SK-N-SH (cell line): Measurements from ENCODE around the gene ADAMTS2. TPM values are rescaled to one million over a fixed set of nuclear protein-coding genes. Genes with fewer than 3 reads are reported as not detected.

Source experiments
- CTCF ChIA-PET: fragments of 300-600, 350-600 bp; formaldehyde crosslinking; extraction: SDS; loops from one replicate; lab custom pipeline; 2021; lab: Yijun Ruan, JAX
- POLR2A ChIA-PET: fragments of 350-600 bp; sonication (Branson Sonifier 250); formaldehyde crosslinking; extraction: SDS; loops from one replicate; lab custom pipeline; 2020; ENCODE audit warnings: antibody characterized with exemption, inconsistent platforms; lab: Yijun Ruan, JAX
- DNase-seq: peaks from one replicate; pipeline ENCODE4 v3.0.0; 2012
- H2AFZ ChIP-seq: fragments of 200-600 bp; sonication (generic); 2 replicates; pipeline ENCODE4 v1.8.1; 2016; ENCODE audit warnings: antibody characterized with exemption, mild to moderate bottlenecking, low read depth
- H3F3A ChIP-seq: fragments of 200-600 bp; sonication (generic); replicated peaks from 2 replicates; pipeline ENCODE3; 2016; ENCODE audit warnings: antibody characterized with exemption, mild to moderate bottlenecking; ENCODE audit not compliant: insufficient read depth
- H3K27ac ChIP-seq, 2 experiments: fragments of 200-500 bp in 1 of 2; fragments of 200-600 bp in 1 of 2; sonication (Bioruptor generic) in 1 of 2; sonication (generic), shearing (Covaris generic) in 1 of 2; 2 replicates each; pipeline versions ENCODE4 v1.5.1 to v1.6.1; 2014 to 2016; ENCODE audit warnings: low read depth in 2 of 2, inconsistent platforms in 1 of 2, low read length in 1 of 2, mild to moderate bottlenecking in 1 of 2, mixed read lengths in 1 of 2
- H3K27me3 ChIP-seq: fragments of 200-600 bp; sonication (generic), shearing (Covaris generic); 2 replicates; pipeline ENCODE4 v1.6.1; 2016; ENCODE audit warnings: mixed run types; ENCODE audit not compliant: insufficient read depth
- H3K36me3 ChIP-seq, 2 experiments: fragments of 200-500 bp in 1 of 2; fragments of 200-600 bp in 1 of 2; sonication (Bioruptor generic) in 1 of 2; sonication (generic) in 1 of 2; replicated peaks in 1 of 2; 2 replicates each; pipeline versions ENCODE3 to v1.5.1; 2014 to 2016; ENCODE audit warnings: low read length in 1 of 2, mild to moderate bottlenecking in 1 of 2; ENCODE audit not compliant: insufficient read depth in 2 of 2, control insufficient read depth in 1 of 2
- H3K4me1 ChIP-seq, 2 experiments: fragments of 200-500 bp in 1 of 2; fragments of 200-600 bp in 1 of 2; sonication (Bioruptor generic) in 1 of 2; sonication (generic), shearing (Covaris generic) in 1 of 2; 2 replicates each; pipeline versions ENCODE4 v1.5.1 to v1.6.1; 2014 to 2016; ENCODE audit warnings: low read depth in 1 of 2, low read length in 1 of 2, mixed run types in 1 of 2; ENCODE audit not compliant: insufficient read depth in 2 of 2, control insufficient read depth in 1 of 2
- H3K4me2 ChIP-seq: fragments of 200-600 bp; sonication (generic), shearing (Covaris generic); 2 replicates; pipeline ENCODE4 v1.6.1; 2017; ENCODE audit warnings: mixed run types
- H3K4me3 ChIP-seq, 2 experiments: fragments of 200-500 bp in 1 of 2; fragments of 200-600 bp in 1 of 2; sonication (Bioruptor generic) in 1 of 2; sonication (generic), shearing (Covaris generic) in 1 of 2; 2 replicates each; pipeline versions ENCODE4 v1.5.1 to v1.8.1; 2014 to 2016; ENCODE audit warnings: low read depth in 2 of 2, inconsistent platforms in 1 of 2, low read length in 1 of 2, mild to moderate bottlenecking in 1 of 2, mixed read lengths in 1 of 2, moderate library complexity in 1 of 2
- H3K79me2 ChIP-seq: fragments of 200-600 bp; sonication (generic); 2 replicates; pipeline ENCODE4 v1.8.1; 2017; ENCODE audit warnings: mild to moderate bottlenecking; ENCODE audit not compliant: insufficient read depth
- H3K9ac ChIP-seq: fragments of 200-600 bp; sonication (generic); 2 replicates; pipeline ENCODE4 v1.6.1; 2017; ENCODE audit warnings: mixed run types
- H3K9me2 ChIP-seq: fragments of 200-600 bp; sonication (generic); 2 replicates; pipeline ENCODE4 v1.6.1; 2017; ENCODE audit warnings: mixed run types
- H3K9me3 ChIP-seq: fragments of 200-600 bp; sonication (generic); 2 replicates; pipeline ENCODE4 v1.6.1; 2017; ENCODE audit warnings: mixed run types, mild to moderate bottlenecking, moderate library complexity
- H4K20me1 ChIP-seq: fragments of 200-600 bp; sonication (generic); 2 replicates; pipeline ENCODE4 v1.6.1; 2017; ENCODE audit warnings: mild to moderate bottlenecking, mixed run types; ENCODE audit not compliant: insufficient read depth
- CHD2 ChIP-seq: fragments of 150-350 bp; IDR thresholded peaks from 2 replicates; pipeline ENCODE4 v1.6.1; 2018; ENCODE audit warnings: low read length; ENCODE audit not compliant: partially characterized antibody
- EZH2phosphoT487 ChIP-seq: fragments of 200-600 bp; sonication (generic); IDR thresholded peaks from 2 replicates; pipeline ENCODE4 v1.6.1; 2017; ENCODE audit warnings: low read depth, mixed run types, mild to moderate bottlenecking, antibody characterized with exemption, moderate library complexity, borderline replicate concordance
- FOXM1 ChIP-seq: IDR thresholded peaks from 2 replicates; pipeline ENCODE4 v1.4.0; 2012; ENCODE audit warnings: low read depth, mild to moderate bottlenecking
- GATA2 ChIP-seq: sonication (generic); formaldehyde crosslinking; IDR thresholded peaks from 2 replicates; pipeline ENCODE4 v1.5.0; 2020; ENCODE audit warnings: mild to moderate bottlenecking, missing genetic modification reagents
- JUND ChIP-seq: IDR thresholded peaks from 2 replicates; pipeline ENCODE4 v1.4.0; 2012
- MEF2A ChIP-seq: IDR thresholded peaks from 2 replicates; pipeline ENCODE4 v1.4.0; 2012; ENCODE audit warnings: low read depth, borderline replicate concordance
- MXI1 ChIP-seq: IDR thresholded peaks from 2 replicates; pipeline ENCODE4 v1.6.1; 2012; ENCODE audit warnings: mild to moderate bottlenecking, low read depth, low read length, improper control_type of control experiment
- NFIC ChIP-seq: IDR thresholded peaks from 2 replicates; pipeline ENCODE4 v1.4.0; 2012; ENCODE audit warnings: borderline replicate concordance
- NRF1 ChIP-seq: IDR thresholded peaks from 2 replicates; pipeline ENCODE4 v1.6.1; 2012; ENCODE audit warnings: low read depth, mild to moderate bottlenecking, low read length
- RAD21 ChIP-seq: IDR thresholded peaks from 2 replicates; pipeline ENCODE4 v1.6.1; 2012; ENCODE audit warnings: mild to moderate bottlenecking, low read length
- SMC3 ChIP-seq: IDR thresholded peaks from 2 replicates; pipeline ENCODE4 v1.6.1; 2012; ENCODE audit warnings: low read depth, low read length, improper control_type of control experiment
- TAF1 ChIP-seq: IDR thresholded peaks from 2 replicates; pipeline ENCODE4 v1.6.1; 2012; ENCODE audit warnings: low read depth, mild to moderate bottlenecking, low read length, moderate library complexity, borderline replicate concordance
- TEAD4 ChIP-seq: IDR thresholded peaks from 2 replicates; pipeline ENCODE4 v1.4.0; 2012; ENCODE audit warnings: mild to moderate bottlenecking, borderline replicate concordance; ENCODE audit not compliant: insufficient read depth
- USF1 ChIP-seq: IDR thresholded peaks from 2 replicates; pipeline ENCODE4 v1.4.0; 2012; ENCODE audit warnings: low read depth, borderline replicate concordance
- YY1 ChIP-seq: IDR thresholded peaks from 2 replicates; pipeline ENCODE4 v1.4.0; 2012; ENCODE audit warnings: low read depth, mild to moderate bottlenecking
- WGBS: methylation state at CpG from one replicate; pipeline ENCODE4 v1.1.6; 2017; ENCODE audit warnings: low lambda C conversion rate; 5-methylcytosine and 5-hydroxymethylcytosine counted together
- polyA plus RNA-seq, 3 experiments: library from polyadenylated mRNA; depleted of rRNA; stranded (reverse); fragments of >200 nt; gene quantifications; 2 replicates each; pipeline ENCODE4 v1.2.3, GENCODE V29; 2012
- TF ChIP-seq, protein P1 (sequence below): IDR thresholded peaks from 2 replicates; pipeline ENCODE4 v1.4.0; 2012; ENCODE audit warnings: low read depth, borderline replicate concordance
- TF ChIP-seq, protein P2 (sequence below): IDR thresholded peaks from 2 replicates; pipeline ENCODE4; 2012
- TF ChIP-seq, protein P3 (sequence below): IDR thresholded peaks from 2 replicates; pipeline ENCODE4 v1.4.0; 2012; ENCODE audit warnings: low read depth
- TF ChIP-seq, protein P4 (sequence below): fragments of 150-350 bp; IDR thresholded peaks from 2 replicates; pipeline ENCODE4 v1.6.1; 2016; ENCODE audit warnings: mild to moderate bottlenecking, low read depth, low read length

Gene ADAMTS2
- polyA plus RNA-seq, 1 of the 3 experiments (the other 2 are of a cell fraction): 0.12 TPM

DNA sequence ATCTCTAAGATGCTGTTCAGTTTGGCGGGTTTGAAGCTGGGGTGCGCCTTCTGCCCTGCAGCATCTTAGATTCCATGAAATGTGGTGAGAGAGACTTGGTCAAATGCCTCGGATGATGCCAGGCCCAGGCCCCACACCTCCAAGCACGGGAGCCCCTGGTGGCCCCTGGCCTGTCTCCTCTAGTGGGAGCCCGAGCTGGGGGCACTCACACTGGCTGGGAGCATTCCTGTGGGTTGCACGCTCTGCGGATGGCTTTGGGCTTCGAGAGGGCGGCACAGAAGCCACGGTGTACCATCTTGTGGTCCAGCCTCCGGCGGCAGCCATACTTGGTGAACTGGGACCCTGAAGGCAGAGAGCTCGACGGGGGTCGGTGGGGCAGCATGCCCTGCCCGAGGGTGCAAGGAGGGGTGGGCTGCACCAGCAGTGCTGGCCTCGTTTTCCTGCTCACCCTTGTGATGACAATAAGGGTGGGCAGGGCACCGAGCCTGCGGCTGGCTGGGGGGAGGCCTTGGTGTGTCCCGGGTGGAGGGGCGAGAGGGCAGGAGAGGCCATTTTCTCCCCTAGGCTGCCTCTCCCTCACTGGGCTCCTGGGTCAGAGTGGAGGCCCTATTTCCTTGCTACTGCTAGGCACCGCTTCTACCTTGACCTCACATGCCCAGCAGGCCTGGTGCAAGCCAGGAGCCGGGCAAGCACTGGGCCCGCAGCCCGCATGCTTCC lies 219.3 kb downstream of the ADAMTS2 start (continued):
- TF ChIP-seq, protein P1, sequence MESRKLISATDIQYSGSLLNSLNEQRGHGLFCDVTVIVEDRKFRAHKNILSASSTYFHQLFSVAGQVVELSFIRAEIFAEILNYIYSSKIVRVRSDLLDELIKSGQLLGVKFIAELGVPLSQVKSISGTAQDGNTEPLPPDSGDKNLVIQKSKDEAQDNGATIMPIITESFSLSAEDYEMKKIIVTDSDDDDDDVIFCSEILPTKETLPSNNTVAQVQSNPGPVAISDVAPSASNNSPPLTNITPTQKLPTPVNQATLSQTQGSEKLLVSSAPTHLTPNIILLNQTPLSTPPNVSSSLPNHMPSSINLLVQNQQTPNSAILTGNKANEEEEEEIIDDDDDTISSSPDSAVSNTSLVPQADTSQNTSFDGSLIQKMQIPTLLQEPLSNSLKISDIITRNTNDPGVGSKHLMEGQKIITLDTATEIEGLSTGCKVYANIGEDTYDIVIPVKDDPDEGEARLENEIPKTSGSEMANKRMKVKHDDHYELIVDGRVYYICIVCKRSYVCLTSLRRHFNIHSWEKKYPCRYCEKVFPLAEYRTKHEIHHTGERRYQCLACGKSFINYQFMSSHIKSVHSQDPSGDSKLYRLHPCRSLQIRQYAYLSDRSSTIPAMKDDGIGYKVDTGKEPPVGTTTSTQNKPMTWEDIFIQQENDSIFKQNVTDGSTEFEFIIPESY: no peak
- TF ChIP-seq EZH2phosphoT487: no peak
- TF ChIP-seq YY1: no peak
- no peak for TF ChIP-seq JUND
- no peak for TF ChIP-seq SMC3
- no peak for TF ChIP-seq USF1
- no peak for TF ChIP-seq RAD21

DNA sequence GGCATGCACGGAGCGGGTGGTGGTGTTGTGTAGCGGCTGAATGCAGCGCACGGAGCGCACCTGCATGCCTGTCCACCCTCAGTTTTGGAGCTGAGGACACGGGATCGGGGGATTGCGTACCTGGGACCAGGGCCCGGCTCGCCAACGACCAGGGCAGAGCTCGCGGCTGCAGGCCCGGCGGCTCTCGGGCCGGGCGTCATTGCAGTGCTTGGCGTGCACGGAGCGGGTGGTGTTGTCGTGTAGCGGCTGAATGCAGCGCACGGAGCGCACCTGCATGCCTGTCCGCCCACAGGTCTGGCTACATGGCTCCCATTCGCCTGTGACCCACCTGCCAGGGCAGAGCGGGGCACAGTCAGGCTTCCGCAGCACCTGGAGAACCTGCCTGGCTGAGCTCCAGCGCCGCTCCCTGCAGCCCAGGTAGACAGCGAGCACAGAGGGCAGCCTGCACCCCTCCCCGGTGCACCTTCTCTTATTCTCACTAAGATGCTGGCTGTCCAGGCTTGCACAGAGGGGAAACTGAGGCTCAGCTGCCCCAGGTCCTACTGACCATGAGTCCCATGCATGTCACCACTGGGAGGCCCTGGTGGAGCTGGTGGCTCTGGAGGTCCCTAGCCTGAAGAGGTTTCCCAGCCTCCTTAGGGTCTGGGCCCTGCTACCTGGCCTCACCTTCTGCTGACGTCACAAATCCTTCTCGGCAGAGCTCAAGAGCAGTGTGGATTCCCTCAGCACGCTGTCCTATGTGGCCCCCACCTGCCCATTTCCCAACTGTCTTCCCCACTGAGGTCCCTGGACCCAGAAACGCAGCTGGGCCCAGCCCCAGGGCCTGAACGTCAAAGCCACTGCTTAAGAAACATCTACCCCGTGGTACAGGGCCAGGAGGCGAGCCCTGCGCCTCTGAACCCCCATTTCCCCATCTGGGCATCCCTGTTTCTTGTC lies 220.1 kb downstream of the ADAMTS2 start:
- Histone ChIP-seq H3K4me3 (no peak overlapping the region), H3K36me3 (no peaks in the 10 kb centered on the region), H3F3A (no peaks in the 10 kb centered on the region), H4K20me1 (no peaks in the 10 kb centered on the region), H3K4me2 (no peak overlapping the region), H3K4me1 (no peaks in the 10 kb centered on the region), H3K79me2 (no peaks in the 10 kb centered on the region), H3K27me3 (no peaks in the 10 kb centered on the region), H3K9me2 (no peaks in the 10 kb centered on the region), H3K9ac (no peak overlapping the region), H2AFZ (no peak overlapping the region), H3K9me3 (no peaks in the 10 kb centered on the region), H3K27ac (no peak overlapping the region)
- CTCF ChIA-PET: interaction anchor here (1.1 kb wide), 1 partner anchor 42 kb away, joined by 4 read pairs; no protein-coding TSS in a partner anchor
- whole genome bisulfite sequencing: 55% methylated on average over 9 of the region's 43 CpGs
- no peak for DNase-seq
- POLR2A ChIA-PET: no interaction called here
- TF ChIP-seq NRF1 (no peak), CHD2 (no peak), MXI1 (no peak), NFIC (no peak), TEAD4 (no peak), FOXM1 (no peak), TAF1 (no peak), MEF2A (no peak), GATA2 (CRISPR knock-in tag) (no peak)
- TF ChIP-seq, protein P2, sequence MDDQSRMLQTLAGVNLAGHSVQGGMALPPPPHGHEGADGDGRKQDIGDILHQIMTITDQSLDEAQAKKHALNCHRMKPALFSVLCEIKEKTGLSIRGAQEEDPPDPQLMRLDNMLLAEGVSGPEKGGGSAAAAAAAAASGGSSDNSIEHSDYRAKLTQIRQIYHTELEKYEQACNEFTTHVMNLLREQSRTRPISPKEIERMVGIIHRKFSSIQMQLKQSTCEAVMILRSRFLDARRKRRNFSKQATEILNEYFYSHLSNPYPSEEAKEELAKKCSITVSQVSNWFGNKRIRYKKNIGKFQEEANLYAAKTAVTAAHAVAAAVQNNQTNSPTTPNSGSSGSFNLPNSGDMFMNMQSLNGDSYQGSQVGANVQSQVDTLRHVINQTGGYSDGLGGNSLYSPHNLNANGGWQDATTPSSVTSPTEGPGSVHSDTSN: no peak
- TF ChIP-seq, protein P3, sequence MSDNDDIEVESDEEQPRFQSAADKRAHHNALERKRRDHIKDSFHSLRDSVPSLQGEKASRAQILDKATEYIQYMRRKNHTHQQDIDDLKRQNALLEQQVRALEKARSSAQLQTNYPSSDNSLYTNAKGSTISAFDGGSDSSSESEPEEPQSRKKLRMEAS: no peak
- TF ChIP-seq, protein P4, sequence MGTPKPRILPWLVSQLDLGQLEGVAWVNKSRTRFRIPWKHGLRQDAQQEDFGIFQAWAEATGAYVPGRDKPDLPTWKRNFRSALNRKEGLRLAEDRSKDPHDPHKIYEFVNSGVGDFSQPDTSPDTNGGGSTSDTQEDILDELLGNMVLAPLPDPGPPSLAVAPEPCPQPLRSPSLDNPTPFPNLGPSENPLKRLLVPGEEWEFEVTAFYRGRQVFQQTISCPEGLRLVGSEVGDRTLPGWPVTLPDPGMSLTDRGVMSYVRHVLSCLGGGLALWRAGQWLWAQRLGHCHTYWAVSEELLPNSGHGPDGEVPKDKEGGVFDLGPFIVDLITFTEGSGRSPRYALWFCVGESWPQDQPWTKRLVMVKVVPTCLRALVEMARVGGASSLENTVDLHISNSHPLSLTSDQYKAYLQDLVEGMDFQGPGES: no peak
- TF ChIP-seq, protein P1: no peak
